HG02970 (cell line): ENCODE data around the gene CCDC150.
A peak's percentile ranks its signal among the peaks of the same experiment; 100 is the strongest.
"Not testable (repeated sequence)": the region's sequence is repeated elsewhere in the genome, so short reads cannot be mapped to it uniquely, and the experiment has no call there.

Experiments
- ATAC-seq: cut with Tn5 transposase; IDR thresholded peaks from one replicate; pipeline ENCODE4 v1.9.1; 2021; ENCODE audit warnings: mild to moderate bottlenecking, moderate library complexity, moderate number of reproducible peaks; ENCODE audit not compliant: unreplicated experiment, low FRiP score

Gene CCDC150

GRCh38 chr2:196639180-196640030, at the start of gene CCDC150:
Gene CCDC150, plus strand, starts transcription at chr2:196639715. Its CDS starts 52 bp downstream, at chr2:196639767.
- ATAC-seq, result peak; percentile 100

DNA sequence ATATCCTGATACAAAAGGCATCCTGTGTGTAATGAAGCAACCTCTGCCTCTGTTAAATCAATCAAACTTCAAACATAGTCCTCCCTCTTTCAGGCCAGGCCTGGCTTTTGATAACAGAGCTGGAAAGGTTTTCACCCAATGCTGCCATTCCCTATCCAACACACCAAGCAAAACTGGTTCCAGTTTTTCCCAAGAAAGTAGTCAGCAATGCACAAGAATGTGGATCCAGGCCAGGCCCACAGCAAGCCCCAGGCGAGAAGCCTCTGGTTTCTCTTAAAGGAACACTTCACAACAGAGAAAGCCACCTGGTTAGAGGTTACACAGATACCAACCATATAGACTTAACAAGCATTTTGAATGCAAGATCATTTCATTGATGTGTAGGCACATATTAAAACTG, 49.2 kb upstream of the CCDC150 start:
- no peak for ATAC-seq

DNA sequence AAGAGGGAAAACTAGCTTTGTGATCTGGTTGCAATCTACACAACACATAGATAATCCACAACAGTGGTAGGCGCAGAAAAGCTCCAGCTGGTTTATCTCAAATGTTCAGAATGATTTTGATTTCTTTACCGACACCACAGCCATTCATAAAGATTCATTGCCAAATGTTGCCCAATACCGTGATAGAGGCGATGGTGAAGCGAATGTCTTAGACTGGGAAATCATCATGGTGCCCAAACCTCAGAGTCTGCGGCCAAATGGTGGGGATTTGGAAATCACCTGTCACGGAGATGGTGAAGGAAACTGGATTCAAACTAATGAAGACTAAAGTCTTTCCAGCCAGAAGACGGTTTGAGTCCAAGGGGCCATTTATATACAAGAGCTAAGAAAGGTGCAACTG, 48.5 kb upstream of the CCDC150 start:
- no peak for ATAC-seq

DNA sequence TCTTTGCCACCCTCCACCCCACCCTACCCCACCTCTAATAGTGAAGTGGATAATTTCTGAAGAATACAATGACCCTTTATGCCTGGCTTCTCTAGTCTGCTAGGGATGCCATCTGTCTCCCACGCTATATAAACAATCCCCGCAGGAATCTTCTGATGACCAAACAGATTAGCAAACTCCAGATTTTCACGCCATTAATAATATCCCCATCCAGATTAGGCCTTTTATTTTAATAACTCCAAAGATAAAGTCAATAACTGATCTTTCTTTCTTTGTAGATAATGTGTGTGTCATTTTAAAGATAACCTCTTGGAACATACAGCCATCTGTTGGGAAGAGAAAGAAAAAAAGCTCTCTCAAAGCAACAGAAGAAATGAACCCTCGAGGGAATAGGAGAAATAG, 47.9 kb upstream of the CCDC150 start:
- no peak for ATAC-seq

DNA sequence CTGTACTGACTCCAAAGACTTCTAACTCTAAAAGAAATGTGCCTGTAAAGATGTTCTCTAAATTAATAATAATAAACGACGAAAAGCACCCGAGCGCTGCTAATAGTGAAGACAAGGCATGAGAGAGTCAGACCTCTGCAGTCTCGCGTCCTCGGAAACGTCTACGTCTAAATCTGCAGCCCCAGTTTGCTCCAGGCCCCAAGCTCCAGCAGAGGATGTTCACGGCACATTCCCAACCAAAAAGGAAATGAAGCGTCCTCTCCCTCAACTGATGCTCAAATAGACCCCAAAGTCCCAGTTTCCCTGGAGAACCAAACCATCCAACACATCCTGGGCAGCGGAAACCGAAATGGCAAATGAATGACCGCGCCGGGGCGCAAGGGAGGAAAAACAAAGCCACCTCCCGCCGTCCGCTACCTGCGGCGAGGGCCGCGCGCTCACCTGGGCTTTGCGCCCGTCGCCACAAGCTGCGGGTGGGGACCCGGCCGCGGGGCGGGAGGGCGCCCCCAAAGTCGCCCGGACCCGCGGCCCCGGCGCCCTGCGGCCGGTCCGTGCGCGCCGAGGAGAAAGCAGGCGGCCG, 47.1 kb upstream of the CCDC150 start:
- ATAC-seq, result no peak

DNA sequence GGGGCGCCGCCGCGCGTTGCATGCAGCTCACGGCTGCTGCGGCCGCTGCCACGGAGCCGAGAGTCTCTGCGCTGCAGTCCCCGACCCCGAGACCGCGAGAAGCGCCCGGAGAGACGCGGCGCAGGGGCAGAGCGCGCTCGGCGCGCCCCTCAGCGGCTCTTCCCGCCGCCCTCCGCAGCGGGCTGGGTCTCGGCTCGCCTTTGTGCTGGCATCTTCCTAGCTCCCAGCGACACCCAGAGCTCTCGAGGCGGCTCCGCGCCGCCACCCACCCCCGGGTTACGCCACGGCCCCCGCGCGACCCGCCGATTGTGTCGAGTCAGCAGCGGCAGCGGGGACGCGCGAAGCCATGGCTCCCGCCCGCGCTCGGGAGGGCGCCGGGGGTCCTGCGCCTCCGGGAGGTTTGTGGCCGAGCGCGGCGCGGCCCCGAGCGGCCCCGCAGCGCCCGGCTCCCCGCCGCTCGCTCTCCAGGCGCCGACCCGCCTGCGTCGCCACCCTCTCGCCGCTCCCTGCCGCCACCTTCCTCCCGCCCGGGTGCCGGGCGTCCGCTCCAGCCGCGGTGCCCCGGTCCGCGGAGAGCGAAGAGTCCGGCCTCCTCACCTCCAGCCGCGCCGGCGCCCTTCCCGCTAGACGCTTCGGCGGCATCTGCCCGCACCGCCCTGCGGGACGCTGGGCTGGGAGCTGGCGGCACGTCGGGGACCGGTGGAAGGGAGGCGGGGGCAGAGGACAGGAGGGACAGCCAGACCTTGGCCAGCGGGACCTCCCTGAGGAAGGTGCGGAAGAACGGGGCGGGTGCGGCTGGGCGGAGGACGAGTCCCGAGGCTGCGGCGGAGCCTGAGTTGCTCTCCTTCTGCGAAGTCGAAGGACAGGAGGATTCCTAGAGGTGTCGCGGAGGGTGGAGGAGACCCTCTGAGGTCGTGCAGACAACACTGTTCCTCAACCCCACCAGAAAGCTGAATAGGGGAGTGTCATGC, 46.3 kb upstream of the CCDC150 start, which contains the start of gene HECW2:
Gene HECW2 (minus strand): TSS at position 644 of the 971 bp plus-strand sequence.
- ATAC-seq, result peak; percentile 58

GRCh38 chr2:196594158-196594557, 45.4 kb upstream of the CCDC150 start:
- ATAC-seq, result no peak

DNA sequence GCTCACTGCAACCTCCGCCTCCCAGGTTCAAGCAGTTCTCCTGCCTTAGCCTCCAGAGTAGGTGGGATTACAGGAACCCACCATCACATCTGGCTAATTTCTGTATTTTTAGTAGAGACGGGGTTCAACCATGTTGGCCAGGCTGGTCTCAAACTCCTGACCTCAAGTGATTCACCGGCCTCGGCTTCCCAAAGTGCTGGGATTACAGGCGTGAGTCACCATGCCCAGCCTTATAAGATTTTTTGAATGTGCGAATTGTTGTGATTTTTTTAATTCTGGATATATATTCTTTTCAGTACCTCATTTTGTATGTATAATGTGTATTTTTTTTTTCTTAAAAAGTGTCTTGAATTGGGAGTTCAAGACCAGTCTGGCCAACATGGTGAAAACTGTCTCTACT, 42.0 kb upstream of the CCDC150 start:
- ATAC-seq, result no peak

- no peak for ATAC-seq
These were observed 41.1 kb upstream of the CCDC150 start for GRCh38 chr2:196598412-196598811.

- ATAC-seq, result no peak
These were observed 40.7 kb upstream of the CCDC150 start for GRCh38 chr2:196598846-196599245.

DNA sequence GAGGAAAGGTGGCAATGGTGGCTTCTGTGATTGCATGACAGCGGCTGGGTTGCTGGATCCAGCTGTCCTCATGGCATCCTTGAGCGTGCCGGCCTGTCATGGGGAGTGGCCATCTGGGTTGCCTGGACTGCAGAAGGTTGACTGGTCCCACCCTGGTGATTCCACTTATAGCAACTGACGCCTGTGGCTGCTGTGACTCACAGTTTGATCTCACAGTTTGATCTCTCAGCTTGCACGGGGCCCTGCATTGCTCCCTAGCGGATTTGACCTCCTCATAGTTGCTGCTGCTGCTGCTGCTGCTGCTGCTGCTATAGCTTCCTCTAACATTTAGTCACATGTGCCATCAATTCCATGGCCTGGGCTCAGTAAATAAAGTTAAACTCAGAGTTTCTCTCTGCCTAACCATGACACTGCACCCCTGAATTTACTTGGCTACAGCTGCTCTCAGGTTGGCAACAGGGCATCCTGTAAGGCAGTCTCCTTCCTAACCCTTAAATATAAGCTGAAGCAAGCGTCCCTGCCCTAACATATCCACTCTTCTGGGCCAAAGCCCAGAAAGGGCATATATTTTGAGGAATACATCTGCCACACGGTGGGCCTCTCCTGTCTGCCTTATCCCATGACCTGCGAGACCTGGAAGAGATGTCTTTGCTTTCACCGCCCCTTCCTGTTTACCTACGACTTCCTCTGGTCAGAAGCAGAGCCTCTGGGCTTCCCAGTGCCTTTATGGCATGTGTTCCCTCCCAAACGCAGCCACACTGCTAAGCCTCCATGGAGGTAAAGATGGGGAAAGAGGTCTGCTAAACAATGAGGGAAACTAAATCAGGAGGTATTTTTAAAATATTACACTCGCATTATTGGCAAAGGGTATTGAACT, 37.8 kb upstream of the CCDC150 start:
- no peak for ATAC-seq

GRCh38 chr2:196604196-196604595, 35.3 kb upstream of the CCDC150 start:
- ATAC-seq, result no peak

GRCh38 chr2:196606516-196606915, 33.0 kb upstream of the CCDC150 start:
- no peak for ATAC-seq

DNA sequence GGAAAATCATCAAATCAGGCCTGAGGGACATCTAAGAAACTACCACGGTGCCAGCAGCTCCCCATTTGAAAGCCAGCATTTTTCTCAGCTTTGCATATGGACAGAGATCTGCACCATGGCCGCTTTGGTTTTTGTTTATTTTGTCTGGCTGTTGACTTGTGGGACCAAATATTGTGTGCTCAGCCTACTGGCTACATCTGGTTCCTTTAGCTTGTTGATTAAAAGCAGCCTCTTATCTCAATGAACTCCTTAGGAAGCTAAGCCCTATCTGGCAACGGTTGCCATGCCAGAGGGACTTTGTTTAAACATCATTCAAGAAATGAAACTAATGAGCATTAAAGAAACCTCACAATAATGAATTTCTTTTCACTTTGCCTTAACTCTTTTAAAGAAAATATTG, 32.4 kb upstream of the CCDC150 start:
- no peak for ATAC-seq

DNA sequence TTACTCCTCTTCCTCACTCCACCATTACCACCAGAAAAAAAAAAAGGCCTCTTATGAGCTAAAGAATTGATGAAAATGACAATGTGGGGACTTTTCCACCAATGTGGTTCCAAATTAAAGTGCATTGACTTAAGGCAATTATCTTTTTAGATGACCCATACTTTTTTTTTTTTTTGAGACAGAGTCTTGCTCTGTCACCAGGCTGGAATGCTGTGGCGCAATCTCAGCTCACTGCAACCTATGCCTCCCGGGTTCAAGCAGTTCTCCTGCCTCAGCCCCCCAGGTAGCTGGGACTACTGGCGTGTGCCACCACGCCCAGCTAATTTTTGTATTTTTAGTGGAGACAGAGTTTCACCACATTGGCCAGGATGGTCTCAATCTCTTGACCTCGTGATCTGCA, 31.6 kb upstream of the CCDC150 start:
- ATAC-seq, result not testable (repeated sequence)

GRCh38 chr2:196609806-196610205, 29.7 kb upstream of the CCDC150 start:
- no peak for ATAC-seq

DNA sequence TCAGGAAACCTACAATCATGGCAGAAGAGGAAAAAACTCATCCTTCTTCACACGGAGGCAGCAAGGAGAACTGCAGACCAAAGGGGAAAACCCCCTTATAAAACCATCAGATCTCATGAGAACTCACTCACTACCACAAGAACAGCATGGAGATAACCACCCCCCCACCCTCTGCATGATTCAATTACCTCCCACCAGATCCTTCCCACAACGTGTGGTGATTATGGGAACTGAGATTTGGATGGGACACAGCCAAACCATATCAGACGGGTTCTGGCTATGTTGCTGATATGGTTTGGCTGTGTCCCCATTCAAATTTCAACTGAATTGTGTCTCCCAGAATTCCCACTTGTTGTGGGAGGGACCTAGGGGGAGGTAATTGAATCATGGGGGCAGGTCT, 28.7 kb upstream of the CCDC150 start:
- no peak for ATAC-seq

DNA sequence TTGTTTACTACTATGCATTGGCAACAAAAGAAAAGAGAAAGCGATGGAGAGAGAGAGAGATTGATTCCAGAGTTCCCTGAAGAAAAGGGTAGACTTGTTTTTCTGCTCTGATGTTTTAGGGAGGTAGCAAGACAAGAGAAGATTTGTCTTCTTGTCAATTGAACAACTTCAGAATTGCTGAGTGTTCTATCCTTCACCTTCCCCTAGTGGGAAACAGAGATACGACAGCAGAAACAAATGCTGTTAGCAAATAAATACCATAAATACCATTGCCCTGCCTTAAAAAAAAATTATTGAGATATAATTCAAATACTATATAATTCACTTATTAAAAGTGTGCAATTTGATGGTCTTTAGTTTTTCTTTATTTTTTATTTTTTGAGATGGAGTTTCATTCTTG, 26.2 kb upstream of the CCDC150 start:
- ATAC-seq, result no peak

- ATAC-seq, result no peak
These were observed 22.1 kb upstream of the CCDC150 start for GRCh38 chr2:196617430-196617829.

GRCh38 chr2:196618661-196619060, 20.9 kb upstream of the CCDC150 start:
- ATAC-seq, result no peak
